Vagina (tissue), 2 donors: ENCODE measurements around the gene RERG. TPM values are rescaled to one million over a fixed set of nuclear protein-coding genes. Genes with fewer than 3 reads are reported as not detected.

ENCODE experiments used
- DNase-seq, 2 donors: peaks; one replicate each; pipeline ENCODE4 v3.0.0-alpha.2; 2017; ENCODE audit errors: extremely low spot score in 2 of 2
- H3K27ac ChIP-seq: fragments of 200-600 bp; sonication (generic); one replicate; pipeline ENCODE4 v1.5.1; 2019
- H3K27me3 ChIP-seq: fragments of 200-600 bp; sonication (generic); one replicate; pipeline ENCODE4 v1.5.1; 2019
- H3K36me3 ChIP-seq, 2 donors: fragments of 200-600 bp; sonication (generic); one replicate each; pipeline ENCODE4 v1.5.1; 2017 to 2019
- H3K4me1 ChIP-seq: fragments of 200-600 bp; sonication (generic); one replicate; pipeline ENCODE4 v1.5.1; 2019
- H3K4me3 ChIP-seq, 2 donors: fragments of 200-600 bp; sonication (generic); 1 replicate in 1 of 2; 2 replicates in 1 of 2; pipeline ENCODE4 v1.5.1; 2016 to 2019
- H3K9me3 ChIP-seq: fragments of 200-600 bp; sonication (generic); one replicate; pipeline ENCODE4 v1.5.1; 2019
- CTCF ChIP-seq, 3 experiments: fragments of 450-650 bp in 2 of 3; fragments of 200-600 bp in 1 of 3; sonication (generic) in 1 of 3; IDR thresholded peaks; one replicate each; pipeline ENCODE4 v1.5.1; 2017 to 2019; ENCODE audit warnings: antibody characterized with exemption in 3 of 3, mild to moderate bottlenecking in 2 of 3, moderate library complexity in 2 of 3
- POLR2A ChIP-seq, 2 donors: fragments of 450-650 bp; IDR thresholded peaks; one replicate each; pipeline ENCODE4 v1.6.1; 2017; ENCODE audit warnings: antibody characterized with exemption in 2 of 2, mild to moderate bottlenecking in 2 of 2, moderate library complexity in 2 of 2
- POLR2AphosphoS5 ChIP-seq, 2 donors: sonication (generic); formaldehyde crosslinking; IDR thresholded peaks; one replicate each; pipeline ENCODE4 v1.9.0; 2017; ENCODE audit warnings: antibody characterized with exemption in 2 of 2, mild to moderate bottlenecking in 2 of 2, low read depth in 1 of 2; ENCODE audit not compliant: insufficient read depth in 1 of 2
- intact Hi-C: fragments of 100-400 bp; cut with DNase I; formaldehyde crosslinking; loops from one replicate; pipeline ENCODE4 v1.15.1; 2023
- total RNA-seq: library from RNA; depleted of rRNA; stranded (reverse); fragments of >200 nt; gene quantifications from one replicate; pipeline ENCODE4 v1.2.3, GENCODE V29; 2016

The RERG gene
- total RNA-seq, 1 donor from 2014 or later = 31.9 TPM

- Histone ChIP-seq H3K4me1 (peaks cover 6% of the 10 kb centered on the region), H3K27me3 (no peaks in the 10 kb centered on the region), H3K4me3 (no peak overlapping the region), H3K27ac (no peak overlapping the region), H3K36me3 (no peaks in the 10 kb centered on the region), H3K9me3 (no peaks in the 10 kb centered on the region)
- intact Hi-C loops = no loop called here
- TF ChIP-seq POLR2A (IDR thresholded peaks at IDR 0.05) (no peak), POLR2AphosphoS5 (IDR thresholded peaks at IDR 0.05; ENCODE audit: insufficient read depth in 1 of 2, low read depth in 1 of 2) (no peak), CTCF (IDR thresholded peaks at IDR 0.05) (no peak)
- no peak for DNase-seq
Observed at GRCh38 chr12:15173142-15173541, 48.1 kb downstream of the RERG start.

- no peak overlapping the region for H3K27ac ChIP-seq
- no peak for DNase-seq
- H3K27me3 ChIP-seq = no peaks in the 10 kb centered on the region
- H3K9me3 ChIP-seq = no peaks in the 10 kb centered on the region
- no peak for TF ChIP-seq CTCF (IDR thresholded peaks at IDR 0.05)
- TF ChIP-seq POLR2A (IDR thresholded peaks at IDR 0.05) = no peak
- TF ChIP-seq POLR2AphosphoS5 (IDR thresholded peaks at IDR 0.05; ENCODE audit: insufficient read depth in 1 of 2, low read depth in 1 of 2) = no peak
- H3K4me1 ChIP-seq = peaks cover 7% of the 10 kb centered on the region
- H3K36me3 ChIP-seq = no peaks in the 10 kb centered on the region
- H3K4me3 ChIP-seq = no peak overlapping the region
- intact Hi-C loops = no loop called here
Observed at GRCh38 chr12:15172060-15172822, 49.0 kb downstream of the RERG start.

- Histone ChIP-seq H3K27me3 (no peaks in the 10 kb centered on the region), H3K36me3 (no peaks in the 10 kb centered on the region), H3K27ac (no peak overlapping the region), H3K9me3 (no peaks in the 10 kb centered on the region), H3K4me1 (peaks cover 8% of the 10 kb centered on the region), H3K4me3 (no peak overlapping the region)
- TF ChIP-seq CTCF (IDR thresholded peaks at IDR 0.05) (no peak), POLR2A (IDR thresholded peaks at IDR 0.05) (no peak), POLR2AphosphoS5 (IDR thresholded peaks at IDR 0.05; ENCODE audit: insufficient read depth in 1 of 2, low read depth in 1 of 2) (no peak)
- intact Hi-C loops = no loop called here
- no peak for DNase-seq
Observed at GRCh38 chr12:15171012-15171655, 50.1 kb downstream of the RERG start.

- no peak overlapping the region for H3K4me3 ChIP-seq
- H3K36me3 ChIP-seq = no peaks in the 10 kb centered on the region
- TF ChIP-seq CTCF (IDR thresholded peaks at IDR 0.05) (no peak), POLR2A (IDR thresholded peaks at IDR 0.05) (no peak), POLR2AphosphoS5 (IDR thresholded peaks at IDR 0.05; ENCODE audit: insufficient read depth in 1 of 2, low read depth in 1 of 2) (no peak)
- no peaks in the 10 kb centered on the region for H3K9me3 ChIP-seq
- peaks cover 30% of the 10 kb centered on the region for H3K4me1 ChIP-seq
- intact Hi-C loops = no loop called here
- peak overlapping the region; percentile 30 for H3K27ac ChIP-seq
- no peak for DNase-seq
- no peaks in the 10 kb centered on the region for H3K27me3 ChIP-seq
Observed at GRCh38 chr12:15168026-15168678, 53.1 kb downstream of the RERG start.
